ENCODE results near the gene FSIP1. TPM values are rescaled to one million over a fixed set of nuclear protein-coding genes. Genes with fewer than 3 reads are reported as not detected.
A peak's percentile ranks its signal among the peaks of the same experiment; 100 is the strongest.

FSIP1 gene
- total RNA-seq, 1 donor from 2014 or later = 0.96 TPM

GRCh38 chr15:39645976-39646257 lies 136.7 kb downstream of the FSIP1 start:
- intact Hi-C loops (cut with DNase I) = no loop called here
- H3K27me3 ChIP-seq = no peaks in the 10 kb centered on the region

GRCh38 chr15:39645138-39645975 lies 137.3 kb downstream of the FSIP1 start:
- Histone ChIP-seq H3K4me3 (no peak overlapping the region), H3K27me3 (no peaks in the 10 kb centered on the region), H3K27ac (no peak overlapping the region), H3K36me3 (no peaks in the 10 kb centered on the region), H3K9me3 (no peaks in the 10 kb centered on the region), H3K4me1 (no peaks in the 10 kb centered on the region)
- intact Hi-C loops (cut with DNase I) = no loop called here
- TF ChIP-seq, protein P1, sequence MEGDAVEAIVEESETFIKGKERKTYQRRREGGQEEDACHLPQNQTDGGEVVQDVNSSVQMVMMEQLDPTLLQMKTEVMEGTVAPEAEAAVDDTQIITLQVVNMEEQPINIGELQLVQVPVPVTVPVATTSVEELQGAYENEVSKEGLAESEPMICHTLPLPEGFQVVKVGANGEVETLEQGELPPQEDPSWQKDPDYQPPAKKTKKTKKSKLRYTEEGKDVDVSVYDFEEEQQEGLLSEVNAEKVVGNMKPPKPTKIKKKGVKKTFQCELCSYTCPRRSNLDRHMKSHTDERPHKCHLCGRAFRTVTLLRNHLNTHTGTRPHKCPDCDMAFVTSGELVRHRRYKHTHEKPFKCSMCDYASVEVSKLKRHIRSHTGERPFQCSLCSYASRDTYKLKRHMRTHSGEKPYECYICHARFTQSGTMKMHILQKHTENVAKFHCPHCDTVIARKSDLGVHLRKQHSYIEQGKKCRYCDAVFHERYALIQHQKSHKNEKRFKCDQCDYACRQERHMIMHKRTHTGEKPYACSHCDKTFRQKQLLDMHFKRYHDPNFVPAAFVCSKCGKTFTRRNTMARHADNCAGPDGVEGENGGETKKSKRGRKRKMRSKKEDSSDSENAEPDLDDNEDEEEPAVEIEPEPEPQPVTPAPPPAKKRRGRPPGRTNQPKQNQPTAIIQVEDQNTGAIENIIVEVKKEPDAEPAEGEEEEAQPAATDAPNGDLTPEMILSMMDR (IDR thresholded peaks at IDR 0.05) = no peak
- no peak for DNase-seq
- ATAC-seq = peak; percentile 15

More at GRCh38 chr15:39645976-39646257, 136.7 kb downstream of the FSIP1 start:
- TF ChIP-seq, protein P1 (IDR thresholded peaks at IDR 0.05) = no peak
- H3K27ac ChIP-seq = no peak overlapping the region
- no peaks in the 10 kb centered on the region for H3K4me1 ChIP-seq
- H3K4me3 ChIP-seq = no peak overlapping the region
- no peaks in the 10 kb centered on the region for H3K9me3 ChIP-seq
- DNase-seq = no peak
- no peaks in the 10 kb centered on the region for H3K36me3 ChIP-seq
- no peak for ATAC-seq

- intact Hi-C loops (cut with DNase I) = no loop called here
- H3K4me3 ChIP-seq = no peak overlapping the region
- no peak for DNase-seq
- H3K4me1 ChIP-seq = no peaks in the 10 kb centered on the region
- ATAC-seq = no peak
- H3K9me3 ChIP-seq = no peaks in the 10 kb centered on the region
- H3K36me3 ChIP-seq = no peaks in the 10 kb centered on the region
- H3K27me3 ChIP-seq = no peaks in the 10 kb centered on the region
- no peak overlapping the region for H3K27ac ChIP-seq
- TF ChIP-seq, protein P1 (IDR thresholded peaks at IDR 0.05) = no peak
Observed at GRCh38 chr15:39644136-39644535, 138.5 kb downstream of the FSIP1 start.

GRCh38 chr15:39643727-39644126 lies 138.9 kb downstream of the FSIP1 start:
- intact Hi-C loops (cut with DNase I) = no loop called here
- ATAC-seq = no peak
- Histone ChIP-seq H3K36me3 (no peaks in the 10 kb centered on the region), H3K9me3 (no peaks in the 10 kb centered on the region), H3K27ac (no peak overlapping the region), H3K4me1 (no peaks in the 10 kb centered on the region), H3K4me3 (no peak overlapping the region), H3K27me3 (no peaks in the 10 kb centered on the region)
- TF ChIP-seq, protein P1 (IDR thresholded peaks at IDR 0.05) = no peak
- no peak for DNase-seq

- Histone ChIP-seq H3K36me3 (no peaks in the 10 kb centered on the region), H3K9me3 (no peaks in the 10 kb centered on the region), H3K4me1 (no peaks in the 10 kb centered on the region), H3K27me3 (no peaks in the 10 kb centered on the region), H3K27ac (no peak overlapping the region), H3K4me3 (no peak overlapping the region)
- TF ChIP-seq, protein P1 (IDR thresholded peaks at IDR 0.05) = no peak
- DNase-seq (no peak), ATAC-seq (no peak)
- intact Hi-C loops (cut with DNase I) = no loop called here
Observed at GRCh38 chr15:39642011-39642640, 140.5 kb downstream of the FSIP1 start.

Data from upper lobe of right lung (tissue), 1 donor.